ENCODE results near the gene CCDC88C. TPM values are rescaled to one million over a fixed set of nuclear protein-coding genes. Genes with fewer than 3 reads are reported as not detected.

CCDC88C gene
- total RNA-seq, 1 donor from 2014 or later, result 68.0 TPM

GRCh38 chr14:91245029-91245428 lies 172.6 kb downstream of the CCDC88C start:
- no peak for DNase-seq
- Mint-ChIP-seq H3K27me3 (ENCODE audit: unreplicated experiment) (peaks cover 4% of the 10 kb centered on the region), H3K27ac (ENCODE audit: unreplicated experiment) (no peak overlapping the region), H3K36me3 (ENCODE audit: unreplicated experiment) (peaks cover 5% of the 10 kb centered on the region), H3K4me3 (ENCODE audit: unreplicated experiment) (no peak overlapping the region), H3K9me3 (ENCODE audit: unreplicated experiment) (no peaks in the 10 kb centered on the region), H3K4me1 (ENCODE audit: low read depth, unreplicated experiment) (peaks cover 3% of the 10 kb centered on the region)
- no peak for TF ChIP-seq CTCF (IDR thresholded peaks at IDR 0.05; ENCODE audit: partially characterized antibody, unreplicated experiment)

GRCh38 chr14:91244501-91244901 lies 173.1 kb downstream of the CCDC88C start, which contains the start of gene GPR68:
Gene GPR68 (minus strand): TSS chr14:91244704. CDS start chr14:91235050, 9,654 bp downstream.
- peaks cover 7% of the 10 kb centered on the region for H3K27me3 Mint-ChIP-seq (ENCODE audit: unreplicated experiment)
- DNase-seq, result peak; percentile 40
- H3K4me3 Mint-ChIP-seq (ENCODE audit: unreplicated experiment), result no peak within 1 kb of the TSS
- peaks cover 10% of the 10 kb centered on the region for H3K36me3 Mint-ChIP-seq (ENCODE audit: unreplicated experiment)
- no peak within 1 kb of the TSS for H3K27ac Mint-ChIP-seq (ENCODE audit: unreplicated experiment)
- H3K9me3 Mint-ChIP-seq (ENCODE audit: unreplicated experiment), result peaks cover 3% of the 10 kb centered on the region
- H3K4me1 Mint-ChIP-seq (ENCODE audit: low read depth, unreplicated experiment), result no peaks in the 10 kb centered on the region
- TF ChIP-seq CTCF (IDR thresholded peaks at IDR 0.05; ENCODE audit: partially characterized antibody, unreplicated experiment), result no peak

GRCh38 chr14:91243074-91243471 lies 174.5 kb downstream of the CCDC88C start:
- Mint-ChIP-seq H3K27me3 (ENCODE audit: unreplicated experiment) (peaks cover 7% of the 10 kb centered on the region), H3K27ac (ENCODE audit: unreplicated experiment) (no peak overlapping the region), H3K9me3 (ENCODE audit: unreplicated experiment) (peaks cover 3% of the 10 kb centered on the region), H3K4me3 (ENCODE audit: unreplicated experiment) (no peak overlapping the region), H3K36me3 (ENCODE audit: unreplicated experiment) (peaks cover 10% of the 10 kb centered on the region), H3K4me1 (ENCODE audit: low read depth, unreplicated experiment) (no peaks in the 10 kb centered on the region)
- TF ChIP-seq CTCF (IDR thresholded peaks at IDR 0.05; ENCODE audit: partially characterized antibody, unreplicated experiment), result no peak
- no peak for DNase-seq

GRCh38 chr14:91242635-91243034 lies 175.0 kb downstream of the CCDC88C start:
- Mint-ChIP-seq H3K27me3 (ENCODE audit: unreplicated experiment) (peaks cover 7% of the 10 kb centered on the region), H3K27ac (ENCODE audit: unreplicated experiment) (no peak overlapping the region)

GRCh38 chr14:91241863-91242262 lies 175.8 kb downstream of the CCDC88C start:
- peaks cover 3% of the 10 kb centered on the region for H3K9me3 Mint-ChIP-seq (ENCODE audit: unreplicated experiment)
- H3K4me1 Mint-ChIP-seq (ENCODE audit: low read depth, unreplicated experiment), result no peaks in the 10 kb centered on the region
- H3K27me3 Mint-ChIP-seq (ENCODE audit: unreplicated experiment), result peaks cover 9% of the 10 kb centered on the region
- no peak for DNase-seq
- peaks cover 10% of the 10 kb centered on the region for H3K36me3 Mint-ChIP-seq (ENCODE audit: unreplicated experiment)
- no peak overlapping the region for H3K27ac Mint-ChIP-seq (ENCODE audit: unreplicated experiment)
- TF ChIP-seq CTCF (IDR thresholded peaks at IDR 0.05; ENCODE audit: partially characterized antibody, unreplicated experiment), result no peak
- no peak overlapping the region for H3K4me3 Mint-ChIP-seq (ENCODE audit: unreplicated experiment)

More at GRCh38 chr14:91242635-91243034, 175.0 kb downstream of the CCDC88C start:
- Mint-ChIP-seq H3K4me1 (ENCODE audit: low read depth, unreplicated experiment) (no peaks in the 10 kb centered on the region), H3K9me3 (ENCODE audit: unreplicated experiment) (peaks cover 3% of the 10 kb centered on the region), H3K36me3 (ENCODE audit: unreplicated experiment) (peaks cover 10% of the 10 kb centered on the region), H3K4me3 (ENCODE audit: unreplicated experiment) (no peak overlapping the region)
- DNase-seq, result no peak
- TF ChIP-seq CTCF (IDR thresholded peaks at IDR 0.05; ENCODE audit: partially characterized antibody, unreplicated experiment), result no peak

Measured in glutamatergic neuron (in vitro differentiated cells).